Adrenal gland (tissue), 5 donors: ENCODE data around the gene IL20RA.

ENCODE experiments used
- CTCF ChIP-seq, 6 experiments: fragments of 450-650 bp in 4 of 6; fragments of 200-600 bp in 2 of 6; sonication (generic) in 1 of 6; IDR thresholded peaks; 1 replicate in 5 of 6; 2 replicates in 1 of 6; pipeline versions ENCODE4 v1.5.1 to v1.8.0; 2016 to 2021; ENCODE audit warnings: antibody characterized with exemption in 6 of 6, mild to moderate bottlenecking in 2 of 6, moderate library complexity in 1 of 6
- POLR2A ChIP-seq, 2 donors: fragments of 450-650 bp; IDR thresholded peaks; one replicate each; pipeline ENCODE4 v1.6.1; 2017; ENCODE audit warnings: antibody characterized with exemption in 2 of 2, mild to moderate bottlenecking in 2 of 2, moderate library complexity in 1 of 2
- donor health status: DM: no; HTN: no; CAD: no.

GRCh38 chr6:137080711-137081110 is 35.9 kb upstream of the IL20RA start:
- TF ChIP-seq CTCF (IDR thresholded peaks at IDR 0.05) (no peak), POLR2A (IDR thresholded peaks at IDR 0.05) (no peak)
